HG03354 (cell line): ENCODE data around the gene PMM2.

Experiments
- ATAC-seq: cut with Tn5 transposase; IDR thresholded peaks from one replicate; pipeline ENCODE4 v1.9.1; 2021; ENCODE audit warnings: mild to moderate bottlenecking; ENCODE audit not compliant: unreplicated experiment, poor library complexity, severe bottlenecking

PMM2 gene

GRCh38 chr16:8848231-8848938, 50.7 kb downstream of the PMM2 start:
- no peak for ATAC-seq

DNA sequence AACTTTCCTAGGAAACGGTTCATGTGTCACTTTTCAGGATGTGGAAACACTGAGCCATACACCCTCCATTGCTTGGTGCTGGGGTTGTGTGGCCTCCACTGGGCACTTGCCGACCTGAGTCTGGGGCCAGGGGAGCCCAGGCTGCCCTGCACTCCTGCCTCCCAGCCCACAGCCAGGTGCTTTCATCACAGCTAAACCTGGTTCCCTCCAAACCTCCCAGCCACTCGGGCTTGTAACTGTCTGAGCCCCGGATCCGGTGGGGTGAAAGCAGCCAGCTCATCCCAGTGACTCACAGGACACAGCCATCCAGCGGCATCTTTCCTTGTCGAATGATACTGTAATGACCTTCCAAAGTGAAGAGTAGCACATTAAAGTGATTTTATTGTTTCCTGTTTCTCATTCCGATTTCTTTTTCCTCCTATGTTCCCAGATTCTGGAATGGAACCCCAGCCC, 51.3 kb downstream of the PMM2 start:
- ATAC-seq, result no peak

- no peak for ATAC-seq
Measured at GRCh38 chr16:8849411-8850011, 51.9 kb downstream of the PMM2 start.

- ATAC-seq, result no peak
Measured at GRCh38 chr16:8850279-8850885, 52.7 kb downstream of the PMM2 start.

DNA sequence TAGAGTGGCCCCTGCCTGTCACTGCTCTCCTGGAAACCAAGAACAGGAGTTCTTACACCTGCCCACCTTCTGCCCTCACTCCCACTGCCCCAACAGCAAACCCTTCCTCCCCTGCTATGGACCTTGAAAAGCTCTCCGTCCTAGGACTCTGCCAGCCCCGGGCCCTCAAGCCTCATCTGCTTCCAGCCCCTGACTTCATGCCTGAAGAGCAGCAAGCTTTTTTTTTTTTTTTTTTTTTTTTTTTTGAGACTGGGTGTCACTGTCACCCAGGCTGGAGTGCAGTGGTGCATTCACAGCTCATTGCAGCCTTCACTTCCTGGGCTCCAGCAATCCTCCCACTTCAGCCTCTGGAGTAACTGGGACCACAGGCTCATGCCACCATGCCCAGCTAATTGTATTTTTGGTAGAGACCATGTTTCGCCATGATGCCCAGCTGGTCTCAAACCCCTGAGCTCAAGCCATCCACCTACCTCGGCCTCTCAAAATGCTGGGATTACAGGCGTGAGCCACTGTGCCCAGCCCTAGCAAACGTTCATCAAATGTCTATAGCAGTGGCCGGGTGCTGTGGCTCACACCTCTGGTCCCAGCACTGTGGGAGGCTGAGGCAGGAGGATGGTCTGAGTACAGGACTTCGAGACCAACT, 54.2 kb downstream of the PMM2 start:
- ATAC-seq, result no peak

GRCh38 chr16:8852534-8852933, 54.9 kb downstream of the PMM2 start:
- ATAC-seq, result no peak

DNA sequence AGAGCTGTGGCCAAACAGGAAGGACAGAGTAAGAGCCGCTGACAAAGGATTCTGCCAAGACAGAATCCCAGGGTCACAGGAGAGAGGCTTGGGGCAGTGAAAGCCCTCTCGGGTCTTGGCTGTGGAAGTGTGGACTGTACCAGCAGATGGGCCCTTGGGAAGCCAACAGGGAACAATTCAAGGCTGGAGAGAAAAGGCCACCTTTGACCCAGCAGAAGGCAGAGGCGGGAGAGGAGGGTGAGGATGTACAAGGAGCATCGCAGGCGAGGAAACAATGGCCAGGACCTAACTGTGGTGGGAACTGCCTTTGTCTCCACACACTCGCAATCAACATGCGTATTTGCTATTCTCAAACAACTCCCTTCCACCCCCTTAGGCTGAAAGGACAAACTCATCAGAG, 55.5 kb downstream of the PMM2 start:
- no peak for ATAC-seq

GRCh38 chr16:8853611-8854010, 56.0 kb downstream of the PMM2 start:
- no peak for ATAC-seq

DNA sequence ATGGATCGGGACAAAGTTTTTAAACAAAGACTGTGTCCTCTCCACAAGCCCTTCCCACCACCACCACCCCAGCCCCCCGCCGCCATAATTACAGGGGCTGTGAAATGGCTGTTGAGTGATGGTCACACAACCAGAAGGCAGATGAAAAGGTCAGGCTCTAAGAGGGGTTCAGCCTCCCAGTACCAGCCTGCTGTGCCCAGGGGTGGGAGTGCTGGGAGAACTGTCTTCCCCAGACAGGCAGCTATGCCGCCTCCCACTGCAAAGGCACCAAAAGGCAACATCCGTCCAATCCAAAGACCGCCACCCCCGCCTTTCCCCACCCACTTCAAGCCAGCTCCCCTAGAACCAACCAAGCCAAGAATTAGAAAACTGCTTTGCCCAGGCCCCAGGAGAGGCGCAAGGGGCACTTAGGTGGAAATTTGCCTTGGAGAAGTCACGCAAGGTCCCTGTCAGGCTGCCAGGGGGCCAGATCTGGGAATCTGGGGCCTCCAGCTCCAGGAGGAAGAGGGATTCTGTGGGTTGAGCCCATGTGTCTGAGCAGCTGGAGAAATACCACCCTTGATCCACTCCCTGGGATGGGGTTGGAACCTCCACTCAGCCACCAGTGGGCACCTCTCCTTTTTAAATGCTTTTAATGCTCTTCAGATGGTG, 56.8 kb downstream of the PMM2 start:
- ATAC-seq, result no peak

DNA sequence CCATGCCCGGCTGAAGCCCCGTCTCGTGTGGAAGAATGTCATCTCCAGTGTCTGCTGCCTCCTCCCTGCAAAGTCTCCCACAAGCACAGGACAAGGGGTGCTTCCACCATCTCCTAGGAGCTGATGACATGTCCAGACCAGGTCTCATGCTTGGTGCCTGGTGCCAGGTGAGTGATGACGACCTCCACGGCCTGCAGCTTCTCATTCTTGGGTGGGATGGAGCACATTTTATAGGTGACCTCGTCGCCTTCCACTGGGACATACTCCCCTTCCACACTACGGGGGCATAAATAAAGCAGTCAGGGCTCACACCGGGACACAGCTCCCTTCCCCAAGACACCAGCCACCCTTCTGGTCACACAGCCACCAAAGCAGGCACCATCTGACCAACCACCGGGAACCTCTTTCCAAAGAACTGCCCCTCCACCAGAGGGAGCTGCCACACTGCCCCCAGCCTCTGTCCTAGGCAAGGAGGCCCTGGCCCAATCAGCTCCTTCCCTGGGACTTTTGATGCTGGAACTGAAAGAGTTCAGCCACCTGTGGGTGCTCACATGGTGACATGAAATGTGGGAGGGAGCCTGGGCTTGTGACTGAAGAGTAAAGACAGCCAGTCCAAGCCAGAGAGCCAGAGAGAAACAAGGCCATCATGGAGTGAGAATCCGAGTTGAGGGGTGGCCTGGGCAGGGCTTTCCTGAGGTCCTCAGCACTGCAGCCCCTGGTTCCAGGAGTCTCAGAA, 57.6 kb downstream of the PMM2 start:
- ATAC-seq, result no peak

GRCh38 chr16:8855972-8856371, 58.3 kb downstream of the PMM2 start:
- ATAC-seq, result no peak

GRCh38 chr16:8858994-8859912, 61.6 kb downstream of the PMM2 start:
- no peak for ATAC-seq

DNA sequence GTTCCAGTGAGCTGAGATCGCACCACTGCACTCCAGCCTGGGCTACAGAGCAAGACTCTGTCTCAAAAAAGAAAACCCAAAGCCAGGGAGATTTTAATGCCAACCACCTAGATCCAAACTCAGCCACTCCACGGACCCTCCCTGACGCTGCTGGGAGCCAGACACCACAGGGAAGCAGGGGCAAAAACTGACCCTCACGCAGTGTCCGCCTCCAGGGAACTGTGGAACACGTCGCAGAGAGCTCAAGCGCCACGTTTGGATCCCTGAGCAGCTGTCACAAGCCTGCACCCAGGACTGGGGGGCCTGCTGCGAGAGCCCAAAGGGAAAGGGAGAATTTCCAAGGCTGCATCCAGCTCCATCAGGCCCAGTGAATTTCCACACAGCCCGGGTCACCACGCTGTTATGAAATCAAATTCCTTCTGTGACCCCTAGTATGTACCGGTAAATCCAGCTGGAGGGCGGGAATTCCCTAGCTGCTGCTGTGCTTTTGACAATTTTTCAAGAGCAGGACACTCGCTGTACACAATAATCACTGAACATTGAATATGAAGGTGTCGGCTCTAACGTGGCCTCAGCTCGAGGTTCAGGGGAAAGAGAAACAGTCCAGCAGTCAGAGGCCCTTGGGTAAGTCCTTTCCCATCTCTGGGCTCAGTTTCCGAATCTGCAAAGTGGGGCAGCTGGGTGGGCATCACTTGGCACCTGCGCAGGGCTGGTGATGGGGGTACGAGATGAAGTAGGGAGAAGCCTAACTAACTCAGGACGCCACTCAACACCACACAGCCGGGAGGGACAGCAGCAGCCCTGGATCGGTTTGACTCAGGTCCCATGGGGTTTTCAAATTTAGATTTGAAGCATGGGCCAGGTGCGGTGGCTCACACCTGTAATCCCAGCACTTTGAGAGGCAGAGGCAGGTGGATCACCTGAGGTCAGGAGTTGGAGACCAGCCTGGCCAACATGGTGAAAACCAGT, 62.6 kb downstream of the PMM2 start:
- ATAC-seq, result no peak

GRCh38 chr16:8861563-8862308, 64.1 kb downstream of the PMM2 start:
- no peak for ATAC-seq

DNA sequence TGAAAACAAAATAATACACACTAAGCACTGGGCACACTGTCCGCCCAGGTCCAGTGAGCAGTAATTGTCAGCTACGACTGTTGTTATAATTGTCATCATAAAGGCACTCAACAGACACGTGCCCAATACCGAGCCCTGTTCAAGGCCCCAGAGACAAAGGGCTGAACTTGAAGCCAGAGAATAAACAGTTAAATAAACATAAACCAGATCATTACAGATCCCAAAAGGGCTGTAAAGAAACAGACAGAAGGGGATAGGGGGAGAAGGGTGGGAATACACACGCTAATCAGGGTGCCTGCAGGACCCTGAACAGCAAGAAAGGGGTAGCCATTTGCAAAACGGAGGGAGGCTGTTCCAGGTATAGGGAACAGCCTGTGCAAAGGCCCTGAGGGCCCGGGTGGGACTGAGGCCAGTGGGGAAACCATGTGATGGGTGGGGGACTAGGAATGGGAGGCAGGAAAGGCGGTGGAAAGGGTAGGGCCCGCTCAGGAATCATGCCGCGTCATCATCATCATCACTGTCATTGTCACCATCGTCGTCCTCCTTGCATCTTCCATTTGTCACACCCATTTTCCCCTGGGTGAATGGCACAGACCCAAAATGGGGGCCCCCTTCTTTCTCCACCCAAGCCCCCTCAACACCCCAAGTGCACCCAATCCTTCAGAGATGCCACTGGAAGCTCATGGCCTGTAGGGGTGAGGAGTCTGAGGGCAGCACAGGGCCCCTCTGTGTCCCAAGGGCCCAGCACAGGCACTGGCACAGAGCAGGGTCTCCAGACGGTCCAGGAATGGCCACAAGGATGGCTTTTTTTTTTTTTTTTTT, 64.9 kb downstream of the PMM2 start:
- ATAC-seq, result no peak
